ENCODE data around the gene AMY1B. TPM values are rescaled to one million over a fixed set of nuclear protein-coding genes. Genes with fewer than 3 reads are reported as not detected.
"Not testable (repeated sequence)": the region's sequence is repeated elsewhere in the genome, so short reads cannot be mapped to it uniquely, and the experiment has no call there.

AMY1B gene
- not detected for total RNA-seq

DNA sequence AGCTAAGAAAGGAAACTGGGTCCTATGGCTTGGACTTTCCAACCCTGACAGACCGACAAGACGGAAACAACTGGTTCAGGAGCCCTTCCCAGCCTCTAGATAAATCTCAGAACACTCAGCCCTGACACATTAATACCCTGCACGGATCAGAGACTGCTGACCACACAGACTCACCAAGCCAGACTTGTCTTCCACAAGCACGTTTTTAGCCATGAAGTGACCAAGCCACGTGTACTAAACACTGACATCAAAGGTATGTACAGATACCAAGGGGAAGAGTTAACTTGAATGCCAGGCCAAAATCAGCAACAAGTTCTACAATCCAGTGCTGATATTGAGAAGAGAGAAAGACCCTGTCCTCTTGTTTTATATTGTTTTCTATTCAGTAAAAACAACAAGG is at the start of gene AMY1B:
Gene AMY1B, minus strand, starts transcription at position 101 of the 400 bp plus-strand sequence. CDS start 571 bp downstream, outside the sequence.
- not testable (repeated sequence) for H3K27ac ChIP-seq, H3K4me1 ChIP-seq

DNA sequence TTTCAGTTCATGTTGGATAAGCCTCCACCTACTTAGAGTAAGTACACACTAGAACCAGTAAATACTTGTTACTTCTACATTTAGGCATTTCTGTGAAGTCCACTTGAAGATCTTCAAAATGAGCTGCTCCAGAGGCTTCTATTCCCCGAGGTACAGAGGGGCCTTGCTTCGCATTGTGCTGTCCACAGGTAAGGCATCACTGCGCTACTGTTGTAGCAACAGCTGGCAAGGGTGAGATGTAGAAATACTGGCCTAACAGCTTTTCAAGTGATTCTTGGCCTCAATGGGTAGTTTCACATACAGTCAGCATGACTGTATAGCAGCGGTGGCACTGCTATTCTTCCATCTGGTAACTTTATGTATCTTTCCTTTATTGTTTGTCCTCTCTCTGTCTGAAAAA is 49.0 kb upstream of the AMY1B start:
- intact Hi-C loops (cut with DNase I); H3K27ac ChIP-seq; H3K27me3 ChIP-seq; H3K4me1 ChIP-seq; H3K36me3 ChIP-seq; H3K4me3 ChIP-seq; DNase-seq (ENCODE audit: low spot score in 2 of 2); H3K9me3 ChIP-seq: not testable (repeated sequence)

More for the DNA sequence above, at the start of gene AMY1B:
- intact Hi-C loops (cut with DNase I); H3K4me3 ChIP-seq; H3K36me3 ChIP-seq; DNase-seq (ENCODE audit: low spot score in 2 of 2); H3K9me3 ChIP-seq; H3K27me3 ChIP-seq: not testable (repeated sequence)

DNA sequence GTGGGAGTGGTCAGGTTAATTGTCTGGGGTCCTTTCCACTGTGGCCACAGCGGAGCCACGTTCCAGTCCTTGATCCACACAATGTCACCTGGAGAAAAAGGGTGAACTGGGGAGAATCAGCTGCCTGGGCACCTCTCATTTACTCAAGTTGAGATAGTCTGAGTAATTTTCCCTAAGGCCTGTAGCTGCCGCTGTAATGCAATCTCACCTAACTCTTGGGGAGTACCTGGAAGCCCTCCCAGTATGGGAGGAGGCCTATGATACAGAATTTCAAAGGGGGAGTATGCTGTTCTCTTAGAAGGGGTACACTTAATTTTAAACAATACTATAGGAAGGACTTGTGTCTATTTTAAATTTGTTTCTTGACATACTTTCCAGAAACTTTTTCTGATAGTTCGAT is 48.4 kb upstream of the AMY1B start:
- H3K4me3 ChIP-seq; H3K27ac ChIP-seq; H3K36me3 ChIP-seq; H3K27me3 ChIP-seq; DNase-seq (ENCODE audit: low spot score in 2 of 2); intact Hi-C loops (cut with DNase I); H3K4me1 ChIP-seq; H3K9me3 ChIP-seq: not testable (repeated sequence)

DNA sequence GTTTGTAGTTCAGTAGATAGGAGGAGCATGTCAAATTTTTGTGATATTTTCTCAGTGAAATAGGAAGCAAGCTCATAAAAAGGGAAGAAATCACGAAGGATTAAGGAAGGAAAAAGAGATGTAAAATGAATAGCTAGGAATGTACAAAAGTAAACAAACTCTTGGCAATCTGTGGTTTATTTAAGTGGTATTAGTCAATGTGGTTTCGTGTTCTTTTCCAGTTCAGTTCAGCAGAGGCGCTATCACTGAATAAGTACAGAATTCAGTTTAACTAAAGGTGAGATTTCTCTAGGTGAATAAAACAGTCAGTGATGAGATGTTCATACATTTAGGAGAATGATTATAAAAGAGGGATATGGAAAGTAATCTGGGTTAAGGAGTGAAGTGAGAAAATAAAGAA is 42.0 kb upstream of the AMY1B start:
- H3K4me1 ChIP-seq; H3K36me3 ChIP-seq; H3K9me3 ChIP-seq; intact Hi-C loops (cut with DNase I); H3K27ac ChIP-seq; DNase-seq (ENCODE audit: low spot score in 2 of 2); H3K4me3 ChIP-seq; H3K27me3 ChIP-seq: not testable (repeated sequence)

DNA sequence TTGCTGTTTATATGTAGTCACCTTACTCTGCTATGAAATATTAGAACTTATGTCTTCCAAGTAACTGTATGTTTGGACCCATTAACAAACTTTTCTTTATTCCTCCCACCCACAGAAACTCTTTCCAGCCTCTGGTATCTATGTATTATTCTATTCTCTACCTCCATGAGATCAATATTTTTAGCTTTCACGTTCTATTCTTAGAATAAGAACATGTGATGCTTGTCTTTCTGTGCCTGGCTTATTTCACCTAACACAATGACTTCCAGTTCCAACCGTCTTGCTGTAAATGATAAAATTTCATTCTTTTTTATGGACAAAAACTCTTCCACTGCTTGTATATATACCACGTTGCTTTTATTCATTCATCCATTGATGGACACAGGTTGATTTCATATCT is 39.3 kb upstream of the AMY1B start:
- H3K27ac ChIP-seq; H3K4me1 ChIP-seq; H3K27me3 ChIP-seq; H3K36me3 ChIP-seq; H3K9me3 ChIP-seq; H3K4me3 ChIP-seq; intact Hi-C loops (cut with DNase I); DNase-seq (ENCODE audit: low spot score in 2 of 2): not testable (repeated sequence)

DNA sequence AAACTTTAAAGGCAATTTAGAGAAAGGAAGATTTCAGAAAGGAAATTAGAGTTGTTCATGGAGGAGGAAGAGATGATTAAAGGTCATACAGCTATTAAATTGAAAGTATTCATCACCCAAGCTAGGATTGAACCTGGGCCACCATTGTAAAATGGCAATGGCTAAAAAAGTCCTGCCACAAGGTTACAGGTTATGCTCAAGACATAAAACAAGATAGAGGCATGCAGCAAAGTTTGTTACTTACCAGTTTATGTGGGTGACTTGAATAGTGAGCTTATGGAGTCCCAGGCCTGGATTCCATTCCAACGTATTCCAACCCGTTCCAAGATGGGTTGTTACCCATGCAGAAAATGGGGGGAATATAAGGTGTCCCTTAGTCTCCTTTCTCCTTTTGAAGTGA is 25.5 kb upstream of the AMY1B start:
- intact Hi-C loops (cut with DNase I); DNase-seq (ENCODE audit: low spot score in 2 of 2): not testable (repeated sequence)

DNA sequence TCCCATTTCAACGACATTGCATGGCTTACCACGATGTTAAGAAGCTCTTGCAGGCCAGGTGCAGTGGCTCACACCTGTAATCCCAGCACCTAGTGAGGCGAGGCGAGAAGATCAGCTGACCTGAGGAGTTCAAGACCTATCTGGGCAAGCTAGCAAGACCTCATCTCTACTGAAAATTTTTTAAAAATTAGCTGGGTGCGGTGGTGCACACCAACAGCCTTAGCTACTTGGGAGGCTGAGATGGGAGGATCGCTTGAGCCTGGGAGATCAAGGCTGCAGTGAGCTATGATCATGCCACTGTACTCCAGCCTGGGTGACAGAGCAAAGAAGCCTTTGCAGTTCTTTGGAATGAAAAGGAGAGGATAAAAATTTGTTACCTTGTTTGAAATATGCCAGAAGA is 21.4 kb upstream of the AMY1B start:
- H3K9me3 ChIP-seq; H3K4me3 ChIP-seq; DNase-seq (ENCODE audit: low spot score in 2 of 2); H3K27ac ChIP-seq; H3K36me3 ChIP-seq; H3K4me1 ChIP-seq; H3K27me3 ChIP-seq; intact Hi-C loops (cut with DNase I): not testable (repeated sequence)

More for the DNA sequence above, 25.5 kb upstream of the AMY1B start:
- H3K4me3 ChIP-seq, H3K4me1 ChIP-seq, H3K27me3 ChIP-seq, H3K27ac ChIP-seq, H3K9me3 ChIP-seq, H3K36me3 ChIP-seq: not testable (repeated sequence)

DNA sequence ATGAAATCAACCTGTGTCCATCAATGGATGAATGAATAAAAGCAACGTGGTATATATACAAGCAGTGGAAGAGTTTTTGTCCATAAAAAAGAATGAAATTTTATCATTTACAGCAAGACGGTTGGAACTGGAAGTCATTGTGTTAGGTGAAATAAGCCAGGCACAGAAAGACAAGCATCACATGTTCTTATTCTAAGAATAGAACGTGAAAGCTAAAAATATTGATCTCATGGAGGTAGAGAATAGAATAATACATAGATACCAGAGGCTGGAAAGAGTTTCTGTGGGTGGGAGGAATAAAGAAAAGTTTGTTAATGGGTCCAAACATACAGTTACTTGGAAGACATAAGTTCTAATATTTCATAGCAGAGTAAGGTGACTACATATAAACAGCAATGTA is 14.4 kb upstream of the AMY1B start:
- DNase-seq (ENCODE audit: low spot score in 2 of 2); H3K4me3 ChIP-seq; intact Hi-C loops (cut with DNase I); H3K27me3 ChIP-seq; H3K9me3 ChIP-seq; H3K36me3 ChIP-seq; H3K27ac ChIP-seq; H3K4me1 ChIP-seq: not testable (repeated sequence)

DNA sequence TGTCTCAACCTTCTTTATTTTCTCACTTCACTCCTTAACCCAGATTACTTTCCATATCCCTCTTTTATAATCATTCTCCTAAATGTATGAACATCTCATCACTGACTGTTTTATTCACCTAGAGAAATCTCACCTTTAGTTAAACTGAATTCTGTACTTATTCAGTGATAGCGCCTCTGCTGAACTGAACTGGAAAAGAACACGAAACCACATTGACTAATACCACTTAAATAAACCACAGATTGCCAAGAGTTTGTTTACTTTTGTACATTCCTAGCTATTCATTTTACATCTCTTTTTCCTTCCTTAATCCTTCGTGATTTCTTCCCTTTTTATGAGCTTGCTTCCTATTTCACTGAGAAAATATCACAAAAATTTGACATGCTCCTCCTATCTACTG is 11.7 kb upstream of the AMY1B start:
- H3K9me3 ChIP-seq; DNase-seq (ENCODE audit: low spot score in 2 of 2); H3K4me1 ChIP-seq; intact Hi-C loops (cut with DNase I); H3K36me3 ChIP-seq; H3K27me3 ChIP-seq; H3K4me3 ChIP-seq; H3K27ac ChIP-seq: not testable (repeated sequence)

DNA sequence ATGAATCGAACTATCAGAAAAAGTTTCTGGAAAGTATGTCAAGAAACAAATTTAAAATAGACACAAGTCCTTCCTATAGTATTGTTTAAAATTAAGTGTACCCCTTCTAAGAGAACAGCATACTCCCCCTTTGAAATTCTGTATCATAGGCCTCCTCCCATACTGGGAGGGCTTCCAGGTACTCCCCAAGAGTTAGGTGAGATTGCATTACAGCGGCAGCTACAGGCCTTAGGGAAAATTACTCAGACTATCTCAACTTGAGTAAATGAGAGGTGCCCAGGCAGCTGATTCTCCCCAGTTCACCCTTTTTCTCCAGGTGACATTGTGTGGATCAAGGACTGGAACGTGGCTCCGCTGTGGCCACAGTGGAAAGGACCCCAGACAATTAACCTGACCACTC is 5.2 kb upstream of the AMY1B start:
- H3K36me3 ChIP-seq; DNase-seq (ENCODE audit: low spot score in 2 of 2); H3K4me1 ChIP-seq; H3K9me3 ChIP-seq; H3K27me3 ChIP-seq; H3K27ac ChIP-seq; H3K4me3 ChIP-seq; intact Hi-C loops (cut with DNase I): not testable (repeated sequence)

DNA sequence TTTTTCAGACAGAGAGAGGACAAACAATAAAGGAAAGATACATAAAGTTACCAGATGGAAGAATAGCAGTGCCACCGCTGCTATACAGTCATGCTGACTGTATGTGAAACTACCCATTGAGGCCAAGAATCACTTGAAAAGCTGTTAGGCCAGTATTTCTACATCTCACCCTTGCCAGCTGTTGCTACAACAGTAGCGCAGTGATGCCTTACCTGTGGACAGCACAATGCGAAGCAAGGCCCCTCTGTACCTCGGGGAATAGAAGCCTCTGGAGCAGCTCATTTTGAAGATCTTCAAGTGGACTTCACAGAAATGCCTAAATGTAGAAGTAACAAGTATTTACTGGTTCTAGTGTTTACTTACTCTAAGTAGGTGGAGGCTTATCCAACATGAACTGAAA is 4.7 kb upstream of the AMY1B start:
- H3K27ac ChIP-seq; H3K4me1 ChIP-seq; H3K36me3 ChIP-seq; H3K27me3 ChIP-seq; intact Hi-C loops (cut with DNase I); H3K4me3 ChIP-seq; H3K9me3 ChIP-seq; DNase-seq (ENCODE audit: low spot score in 2 of 2): not testable (repeated sequence)

DNA sequence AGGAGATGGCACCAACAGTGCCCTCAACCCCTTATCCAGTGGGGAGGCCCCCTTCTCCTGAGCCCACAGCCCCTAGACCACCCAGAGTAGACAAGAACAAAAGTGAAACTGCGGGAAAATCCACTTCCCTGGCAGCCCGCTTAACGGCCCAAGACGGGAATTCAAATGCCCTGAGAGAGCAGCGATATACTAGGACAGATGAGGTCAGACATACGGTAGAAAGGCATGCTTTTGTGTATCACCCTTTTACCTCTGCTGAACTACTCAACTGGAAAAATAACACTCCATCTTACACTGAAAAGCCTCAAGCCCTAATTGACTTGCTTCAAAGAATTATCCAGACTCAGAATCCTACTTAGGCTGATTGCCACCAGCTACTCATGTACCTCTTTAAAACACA is 1.4 kb upstream of the AMY1B start:
- DNase-seq (ENCODE audit: low spot score in 2 of 2); H3K27me3 ChIP-seq; H3K36me3 ChIP-seq; H3K4me1 ChIP-seq; intact Hi-C loops (cut with DNase I); H3K27ac ChIP-seq; H3K9me3 ChIP-seq; H3K4me3 ChIP-seq: not testable (repeated sequence)

DNA sequence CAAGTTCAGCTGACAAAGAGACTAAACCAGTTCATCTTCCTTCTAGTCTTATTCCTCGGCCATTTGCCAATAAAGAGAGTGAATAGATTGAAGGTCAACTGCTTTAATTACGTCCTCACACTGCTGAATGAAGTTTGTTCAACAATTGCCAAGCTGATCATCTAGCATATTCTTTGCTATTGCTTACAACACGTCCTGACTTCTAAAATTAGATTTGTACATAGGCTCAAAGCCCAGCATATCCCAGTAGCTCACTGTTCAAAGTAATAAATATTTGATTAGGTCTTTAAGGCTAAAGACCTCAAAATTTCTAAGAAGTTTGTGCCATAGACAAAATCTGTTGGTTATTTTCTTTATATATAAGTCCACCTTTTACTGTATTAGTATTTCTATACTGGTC is 19.7 kb downstream of the AMY1B start:
- H3K4me3 ChIP-seq; H3K9me3 ChIP-seq; DNase-seq (ENCODE audit: low spot score in 2 of 2); H3K36me3 ChIP-seq; H3K27ac ChIP-seq; H3K4me1 ChIP-seq; intact Hi-C loops (cut with DNase I); H3K27me3 ChIP-seq: not testable (repeated sequence)

DNA sequence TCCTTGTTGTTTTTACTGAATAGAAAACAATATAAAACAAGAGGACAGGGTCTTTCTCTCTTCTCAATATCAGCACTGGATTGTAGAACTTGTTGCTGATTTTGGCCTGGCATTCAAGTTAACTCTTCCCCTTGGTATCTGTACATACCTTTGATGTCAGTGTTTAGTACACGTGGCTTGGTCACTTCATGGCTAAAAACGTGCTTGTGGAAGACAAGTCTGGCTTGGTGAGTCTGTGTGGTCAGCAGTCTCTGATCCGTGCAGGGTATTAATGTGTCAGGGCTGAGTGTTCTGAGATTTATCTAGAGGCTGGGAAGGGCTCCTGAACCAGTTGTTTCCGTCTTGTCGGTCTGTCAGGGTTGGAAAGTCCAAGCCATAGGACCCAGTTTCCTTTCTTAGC is 40.5 kb downstream of the AMY1B start, which contains the start of gene AMY1A:
Gene AMY1A, plus strand, starts transcription at position 301 of the 400 bp plus-strand sequence. CDS start 571 bp downstream, outside the sequence.
- H3K27me3 ChIP-seq; intact Hi-C loops (cut with DNase I): not testable (repeated sequence)

DNA sequence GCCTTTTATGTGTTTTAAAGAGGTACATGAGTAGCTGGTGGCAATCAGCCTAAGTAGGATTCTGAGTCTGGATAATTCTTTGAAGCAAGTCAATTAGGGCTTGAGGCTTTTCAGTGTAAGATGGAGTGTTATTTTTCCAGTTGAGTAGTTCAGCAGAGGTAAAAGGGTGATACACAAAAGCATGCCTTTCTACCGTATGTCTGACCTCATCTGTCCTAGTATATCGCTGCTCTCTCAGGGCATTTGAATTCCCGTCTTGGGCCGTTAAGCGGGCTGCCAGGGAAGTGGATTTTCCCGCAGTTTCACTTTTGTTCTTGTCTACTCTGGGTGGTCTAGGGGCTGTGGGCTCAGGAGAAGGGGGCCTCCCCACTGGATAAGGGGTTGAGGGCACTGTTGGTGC is 41.9 kb downstream of the AMY1B start:
- H3K4me1 ChIP-seq; H3K4me3 ChIP-seq; H3K27me3 ChIP-seq; DNase-seq (ENCODE audit: low spot score in 2 of 2); H3K9me3 ChIP-seq; intact Hi-C loops (cut with DNase I); H3K27ac ChIP-seq; H3K36me3 ChIP-seq: not testable (repeated sequence)

More for the DNA sequence above, 40.5 kb downstream of the AMY1B start, which contains the start of gene AMY1A:
- not testable (repeated sequence) for H3K27ac ChIP-seq; DNase-seq (ENCODE audit: low spot score in 2 of 2); H3K36me3 ChIP-seq; H3K9me3 ChIP-seq; H3K4me3 ChIP-seq; H3K4me1 ChIP-seq

Data from ascending aorta (tissue), 2 donors.